Esophagus muscularis mucosa (tissue), 3 donors: ENCODE data around the gene EGLN2.

ENCODE experiments used
- CTCF ChIP-seq, 3 experiments: fragments of 200-600 bp in 2 of 3; fragments of 450-650 bp in 1 of 3; sonication (generic) in 2 of 3; IDR thresholded peaks; one replicate each; pipeline ENCODE4 v1.5.1; 2017 to 2019; ENCODE audit warnings: antibody characterized with exemption in 3 of 3, mild to moderate bottlenecking in 2 of 3, moderate library complexity in 1 of 3
- POLR2A ChIP-seq: fragments of 450-650 bp; IDR thresholded peaks from one replicate; pipeline ENCODE4 v1.6.1; 2017; ENCODE audit warnings: antibody characterized with exemption, moderate library complexity, mild to moderate bottlenecking, low read depth

GRCh38 chr19:40804783-40805242 lies 5.8 kb downstream of the EGLN2 start:
- TF ChIP-seq POLR2A, result no peak
- TF ChIP-seq CTCF (IDR thresholded peaks at IDR 0.05), result no peak
